Trophoblast cell (in vitro differentiated cells and primary cell): ENCODE results near the gene RAI1.

ENCODE experiments used
- DNase-seq, 2 donors: peaks; one replicate each; pipeline ENCODE4 v3.0.0-alpha.2; 2016
- H2AFZ ChIP-seq: 2 replicates; pipeline ENCODE4 v1.6.1; 2013; ENCODE audit warnings: low read length, moderate library complexity, mild to moderate bottlenecking; ENCODE audit not compliant: insufficient read depth, poor library complexity
- H2AK5ac ChIP-seq: 2 replicates; pipeline ENCODE4 v1.6.1; 2013; ENCODE audit warnings: mild to moderate bottlenecking, low read length
- H2BK120ac ChIP-seq: 2 replicates; pipeline ENCODE4 v1.6.1; 2013; ENCODE audit warnings: low read length, mild to moderate bottlenecking, moderate library complexity; ENCODE audit not compliant: insufficient read depth, poor library complexity
- H2BK12ac ChIP-seq: 2 replicates; pipeline ENCODE4 v1.6.1; 2013; ENCODE audit warnings: mild to moderate bottlenecking, low read length, moderate library complexity
- H2BK5ac ChIP-seq: 2 replicates; pipeline ENCODE4 v1.6.1; 2013; ENCODE audit warnings: low read length, low read depth, moderate library complexity, mild to moderate bottlenecking; ENCODE audit not compliant: poor library complexity
- H3K14ac ChIP-seq: 2 replicates; pipeline ENCODE4 v1.6.1; 2013; ENCODE audit warnings: mild to moderate bottlenecking, low read length
- H3K18ac ChIP-seq: 2 replicates; pipeline ENCODE4 v1.6.1; 2013; ENCODE audit warnings: mild to moderate bottlenecking, low read length
- H3K23ac ChIP-seq: 2 replicates; pipeline ENCODE4 v1.6.1; 2013; ENCODE audit warnings: low read length
- H3K27ac ChIP-seq: 2 replicates; pipeline ENCODE4 v1.5.1; 2013; ENCODE audit warnings: low read depth, mild to moderate bottlenecking, inconsistent platforms, low read length, moderate library complexity
- H3K27me3 ChIP-seq: 2 replicates; pipeline ENCODE4 v1.6.1; 2013; ENCODE audit warnings: inconsistent platforms, mild to moderate bottlenecking, low read length, moderate library complexity; ENCODE audit not compliant: insufficient read depth
- H3K36me3 ChIP-seq, 2 experiments: 1 replicate in 1 of 2; 2 replicates in 1 of 2; pipeline ENCODE4 v1.6.1; 2013; ENCODE audit warnings: low read length in 2 of 2, mild to moderate bottlenecking in 2 of 2, moderate library complexity in 1 of 2; ENCODE audit not compliant: insufficient read depth in 2 of 2, control insufficient read depth in 1 of 2
- H3K4ac ChIP-seq: 2 replicates; pipeline ENCODE4 v1.6.1; 2013; ENCODE audit warnings: low read depth, mild to moderate bottlenecking, low read length, moderate library complexity
- H3K4me1 ChIP-seq, 2 experiments: 1 replicate in 1 of 2; 2 replicates in 1 of 2; pipeline ENCODE4 v1.6.1; 2013; ENCODE audit warnings: low read length in 2 of 2, mild to moderate bottlenecking in 2 of 2, moderate library complexity in 1 of 2; ENCODE audit not compliant: insufficient read depth in 2 of 2, control insufficient read depth in 1 of 2
- H3K4me2 ChIP-seq: 2 replicates; pipeline ENCODE4 v1.6.1; 2013; ENCODE audit warnings: inconsistent platforms, mild to moderate bottlenecking, low read length, moderate library complexity
- H3K4me3 ChIP-seq: 2 replicates; pipeline ENCODE4 v1.5.1; 2013; ENCODE audit warnings: mild to moderate bottlenecking, low read depth, low read length, inconsistent platforms
- H3K79me1 ChIP-seq: one replicate; pipeline ENCODE4 v1.6.1; 2013; ENCODE audit warnings: low read length
- H3K79me2 ChIP-seq: 2 replicates; pipeline ENCODE4 v1.6.1; 2013; ENCODE audit warnings: low read length, mild to moderate bottlenecking; ENCODE audit not compliant: control insufficient read depth, insufficient read depth, poor library complexity
- H3K9ac ChIP-seq: 2 replicates; pipeline ENCODE4 v1.6.1; 2013; ENCODE audit warnings: mild to moderate bottlenecking, low read length
- H3K9me3 ChIP-seq: 2 replicates; pipeline ENCODE4 v1.6.1; 2013; ENCODE audit warnings: low read depth, mild to moderate bottlenecking, control low read depth, inconsistent platforms, low read length; ENCODE audit not compliant: insufficient read depth
- H4K12ac ChIP-seq: 2 replicates; pipeline ENCODE4 v1.6.1; 2013; ENCODE audit warnings: low read depth, mild to moderate bottlenecking, low read length, moderate library complexity
- H4K8ac ChIP-seq: 2 replicates; pipeline ENCODE4 v1.6.1; 2013; ENCODE audit warnings: low read depth, mild to moderate bottlenecking, low read length, moderate library complexity
- H4K91ac ChIP-seq: one replicate; pipeline ENCODE4 v1.6.1; 2013; ENCODE audit warnings: low read depth, mild to moderate bottlenecking, low read length, moderate library complexity
- WGBS: extraction: QIAGEN DNeasy Blood & Tissue Kit; methylation state at CpG from one replicate; pipeline ENCODE4 v1.1.7; 2013; ENCODE audit warnings: missing lambda C conversion rate; ENCODE audit not compliant: insufficient read length, insufficient coverage; ENCODE audit errors: extremely low coverage; 5-methylcytosine and 5-hydroxymethylcytosine counted together

RAI1 gene

GRCh38 chr17:17826342-17826713 lies 145.1 kb downstream of the RAI1 start:
- no CpG with 5 or more reads among the region's 2 CpGs for WGBS
- H3K23ac ChIP-seq = no peak overlapping the region
- H2BK12ac ChIP-seq = peak overlapping the region; percentile 35
- no peak overlapping the region for H2BK120ac ChIP-seq
- H4K91ac ChIP-seq = no peak overlapping the region
- no peak overlapping the region for H3K4me2 ChIP-seq
- no peak overlapping the region for H4K12ac ChIP-seq
- peaks cover 33% of the 10 kb centered on the region for H3K79me2 ChIP-seq
- H3K14ac ChIP-seq = no peak overlapping the region
- H3K79me1 ChIP-seq = peaks cover 27% of the 10 kb centered on the region
- peaks cover 21 to 23% of the 10 kb centered on the region in 2 experiments for H3K36me3 ChIP-seq
- H3K9me3 ChIP-seq = no peaks in the 10 kb centered on the region
- peak overlapping the region; percentile 18 for H3K18ac ChIP-seq
- peak overlapping the region; percentile 37 for H3K4ac ChIP-seq
- no peak for DNase-seq
- H4K8ac ChIP-seq = no peak overlapping the region
- peak overlapping the region; percentile 24 for H3K27ac ChIP-seq
- no peaks in the 10 kb centered on the region for H3K27me3 ChIP-seq
- peaks cover 42 to 48% of the 10 kb centered on the region in 2 experiments for H3K4me1 ChIP-seq
- no peak overlapping the region for H2BK5ac ChIP-seq
- H2AK5ac ChIP-seq = peak overlapping the region; percentile 33
- no peak overlapping the region for H2AFZ ChIP-seq
- no peak overlapping the region for H3K4me3 ChIP-seq
- no peak overlapping the region for H3K9ac ChIP-seq

GRCh38 chr17:17826942-17827785 lies 145.9 kb downstream of the RAI1 start:
- Histone ChIP-seq H3K14ac (no peak overlapping the region), H2AK5ac (no peak overlapping the region), H3K4ac (peak overlapping the region; percentile 29), H3K9me3 (no peaks in the 10 kb centered on the region), H2AFZ (no peak overlapping the region), H3K36me3 (peaks cover 23 to 25% of the 10 kb centered on the region in 2 experiments), H2BK12ac (no peak overlapping the region), H3K79me1 (peaks cover 28% of the 10 kb centered on the region), H4K91ac (no peak overlapping the region), H3K27me3 (no peaks in the 10 kb centered on the region), H4K12ac (no peak overlapping the region), H3K9ac (no peak overlapping the region), H3K27ac (no peak overlapping the region), H2BK120ac (no peak overlapping the region), H3K23ac (no peak overlapping the region), H3K18ac (no peak overlapping the region), H2BK5ac (no peak overlapping the region), H3K4me1 (peaks cover 47 to 49% of the 10 kb centered on the region in 2 experiments), H3K4me2 (no peak overlapping the region), H4K8ac (no peak overlapping the region), H3K4me3 (peak overlapping the region; percentile 14), H3K79me2 (peaks cover 31% of the 10 kb centered on the region)
- no CpG with 5 or more reads among the region's 16 CpGs for WGBS
- no peak for DNase-seq

- Histone ChIP-seq H3K4me2 (no peak overlapping the region), H3K18ac (no peak overlapping the region), H3K27ac (no peak overlapping the region), H3K79me1 (peaks cover 20% of the 10 kb centered on the region), H3K23ac (no peak overlapping the region), H3K27me3 (no peaks in the 10 kb centered on the region), H4K12ac (no peak overlapping the region), H3K9ac (no peak overlapping the region), H2AFZ (no peak overlapping the region), H3K36me3 (peaks cover 22 to 23% of the 10 kb centered on the region in 2 experiments), H3K4ac (no peak overlapping the region), H4K8ac (no peak overlapping the region), H3K14ac (no peak overlapping the region), H2BK120ac (no peak overlapping the region), H2BK12ac (no peak overlapping the region), H3K79me2 (peaks cover 25% of the 10 kb centered on the region), H3K9me3 (no peaks in the 10 kb centered on the region), H3K4me3 (no peak overlapping the region), H2AK5ac (no peak overlapping the region), H2BK5ac (no peak overlapping the region), H3K4me1 (peaks cover 41 to 44% of the 10 kb centered on the region in 2 experiments), H4K91ac (no peak overlapping the region)
- WGBS = no CpG with 5 or more reads among the region's 13 CpGs
- peak in 1 of 2 donors; percentile 42 for DNase-seq
Measured at GRCh38 chr17:17827826-17828621, 146.8 kb downstream of the RAI1 start.

- H2AK5ac ChIP-seq = no peak overlapping the region
- no peak overlapping the region for H2BK5ac ChIP-seq
- H3K79me2 ChIP-seq = peaks cover 18% of the 10 kb centered on the region
- no peak overlapping the region for H3K14ac ChIP-seq
- H3K23ac ChIP-seq = no peak overlapping the region
- no peak overlapping the region for H4K91ac ChIP-seq
- H3K4me1 ChIP-seq = peaks cover 27 to 32% of the 10 kb centered on the region in 2 experiments
- peak overlapping the region; percentile 38 for H3K4ac ChIP-seq
- H3K36me3 ChIP-seq = peaks cover 25 to 26% of the 10 kb centered on the region in 2 experiments
- H3K4me2 ChIP-seq = no peak overlapping the region
- no peak overlapping the region for H3K4me3 ChIP-seq
- no peak overlapping the region for H2BK12ac ChIP-seq
- H4K8ac ChIP-seq = no peak overlapping the region
- no peak overlapping the region for H3K27ac ChIP-seq
- no CpG with 5 or more reads among the region's 2 CpGs for WGBS
- H4K12ac ChIP-seq = no peak overlapping the region
- H2AFZ ChIP-seq = no peak overlapping the region
- DNase-seq = no peak
- no peak overlapping the region for H3K18ac ChIP-seq
- H2BK120ac ChIP-seq = no peak overlapping the region
- H3K79me1 ChIP-seq = peaks cover 3% of the 10 kb centered on the region
- H3K9ac ChIP-seq = no peak overlapping the region
- no peaks in the 10 kb centered on the region for H3K9me3 ChIP-seq
- H3K27me3 ChIP-seq = no peaks in the 10 kb centered on the region
Measured at GRCh38 chr17:17830269-17830567, 149.0 kb downstream of the RAI1 start.
